SU-DHL-6 (cell line): ENCODE results near the gene RUBCN.

ENCODE experiments used
- EZH2phosphoT487 ChIP-seq: fragments of 200-600 bp; sonication (generic), shearing (Covaris generic); conservative IDR thresholded peaks from 2 replicates; pipeline ENCODE4 v1.6.1; 2018; ENCODE audit warnings: mild to moderate bottlenecking, antibody characterized with exemption, low read length, moderate library complexity, mixed read lengths
- TF ChIP-seq, protein P1 (sequence below): fragments of 200-600 bp; sonication (generic); IDR thresholded peaks from one replicate; pipeline ENCODE4 v1.5.1; 2017; ENCODE audit warnings: antibody characterized with exemption, mild to moderate bottlenecking, low read length, moderate library complexity; ENCODE audit not compliant: insufficient read depth, poor library complexity, severe bottlenecking

DNA sequence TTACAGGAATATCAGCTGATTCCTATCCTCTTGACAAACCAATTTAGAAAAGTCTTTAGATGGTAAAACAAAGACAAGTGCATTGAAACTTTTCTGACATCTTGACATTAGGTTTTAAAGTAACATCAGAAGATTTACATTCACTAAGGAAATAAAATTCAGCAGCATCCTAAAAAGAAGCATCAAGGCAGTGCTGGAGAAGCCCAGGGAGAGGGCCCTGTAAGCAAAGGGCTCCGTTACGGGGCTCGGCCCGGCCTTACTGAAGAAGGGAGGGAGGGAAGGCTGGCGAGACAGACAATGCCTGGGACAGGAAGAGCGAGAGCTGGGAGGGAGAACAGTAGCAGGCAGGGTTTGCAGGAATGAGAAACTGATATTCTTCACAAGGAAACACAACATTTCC, 39.3 kb downstream of the RUBCN start:
- TF ChIP-seq, protein P1, sequence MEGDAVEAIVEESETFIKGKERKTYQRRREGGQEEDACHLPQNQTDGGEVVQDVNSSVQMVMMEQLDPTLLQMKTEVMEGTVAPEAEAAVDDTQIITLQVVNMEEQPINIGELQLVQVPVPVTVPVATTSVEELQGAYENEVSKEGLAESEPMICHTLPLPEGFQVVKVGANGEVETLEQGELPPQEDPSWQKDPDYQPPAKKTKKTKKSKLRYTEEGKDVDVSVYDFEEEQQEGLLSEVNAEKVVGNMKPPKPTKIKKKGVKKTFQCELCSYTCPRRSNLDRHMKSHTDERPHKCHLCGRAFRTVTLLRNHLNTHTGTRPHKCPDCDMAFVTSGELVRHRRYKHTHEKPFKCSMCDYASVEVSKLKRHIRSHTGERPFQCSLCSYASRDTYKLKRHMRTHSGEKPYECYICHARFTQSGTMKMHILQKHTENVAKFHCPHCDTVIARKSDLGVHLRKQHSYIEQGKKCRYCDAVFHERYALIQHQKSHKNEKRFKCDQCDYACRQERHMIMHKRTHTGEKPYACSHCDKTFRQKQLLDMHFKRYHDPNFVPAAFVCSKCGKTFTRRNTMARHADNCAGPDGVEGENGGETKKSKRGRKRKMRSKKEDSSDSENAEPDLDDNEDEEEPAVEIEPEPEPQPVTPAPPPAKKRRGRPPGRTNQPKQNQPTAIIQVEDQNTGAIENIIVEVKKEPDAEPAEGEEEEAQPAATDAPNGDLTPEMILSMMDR: no peak
- TF ChIP-seq EZH2phosphoT487: no peak
